ENCODE results near the gene PTPRG. TPM values are rescaled to one million over a fixed set of nuclear protein-coding genes. Genes with fewer than 3 reads are reported as not detected.

PTPRG gene
- total RNA-seq, 4 donors from 2014 or later = 21.1 to 54.2 (median 30.6) TPM

DNA sequence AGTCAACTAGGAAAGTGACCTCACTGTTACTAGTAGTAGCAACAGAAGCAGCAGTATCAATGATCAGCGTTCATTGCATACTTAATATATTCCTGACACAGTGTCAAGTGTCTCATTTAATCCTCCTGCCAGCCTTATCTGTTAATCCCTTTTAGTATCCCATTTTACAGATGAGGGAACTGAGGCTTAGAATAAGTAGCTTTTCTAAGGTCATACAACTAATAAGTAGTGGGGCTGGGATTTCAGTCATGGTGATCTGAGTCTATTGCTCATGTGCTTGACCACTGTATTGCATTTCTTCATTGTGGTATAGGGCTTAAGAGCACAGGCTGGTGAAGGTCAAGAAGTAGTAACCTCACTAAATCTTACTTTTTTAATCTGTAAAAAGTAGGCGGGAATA lies 233.6 kb downstream of the PTPRG start:
- ATAC-seq = no peak
- TF ChIP-seq, protein P1, sequence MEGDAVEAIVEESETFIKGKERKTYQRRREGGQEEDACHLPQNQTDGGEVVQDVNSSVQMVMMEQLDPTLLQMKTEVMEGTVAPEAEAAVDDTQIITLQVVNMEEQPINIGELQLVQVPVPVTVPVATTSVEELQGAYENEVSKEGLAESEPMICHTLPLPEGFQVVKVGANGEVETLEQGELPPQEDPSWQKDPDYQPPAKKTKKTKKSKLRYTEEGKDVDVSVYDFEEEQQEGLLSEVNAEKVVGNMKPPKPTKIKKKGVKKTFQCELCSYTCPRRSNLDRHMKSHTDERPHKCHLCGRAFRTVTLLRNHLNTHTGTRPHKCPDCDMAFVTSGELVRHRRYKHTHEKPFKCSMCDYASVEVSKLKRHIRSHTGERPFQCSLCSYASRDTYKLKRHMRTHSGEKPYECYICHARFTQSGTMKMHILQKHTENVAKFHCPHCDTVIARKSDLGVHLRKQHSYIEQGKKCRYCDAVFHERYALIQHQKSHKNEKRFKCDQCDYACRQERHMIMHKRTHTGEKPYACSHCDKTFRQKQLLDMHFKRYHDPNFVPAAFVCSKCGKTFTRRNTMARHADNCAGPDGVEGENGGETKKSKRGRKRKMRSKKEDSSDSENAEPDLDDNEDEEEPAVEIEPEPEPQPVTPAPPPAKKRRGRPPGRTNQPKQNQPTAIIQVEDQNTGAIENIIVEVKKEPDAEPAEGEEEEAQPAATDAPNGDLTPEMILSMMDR (IDR thresholded peaks at IDR 0.05 in 4 of 5, conservative IDR thresholded peaks at IDR 0.05 in 1 of 5) = no peak
- TF ChIP-seq POLR2A (IDR thresholded peaks at IDR 0.05) = no peak
- Histone ChIP-seq H3K36me3 (no peaks in the 10 kb centered on the region), H3K27me3 (no peaks in the 10 kb centered on the region), H3K9me3 (no peaks in the 10 kb centered on the region), H3K27ac (no peak overlapping the region), H3K4me3 (no peak overlapping the region), H3K4me1 (peaks cover 16 to 33% of the 10 kb centered on the region in 2 donors)
- in situ Hi-C loops (cut with MboI; ENCODE audit: low sequenced_read_pairs in 4 of 4) (no loop called here), intact Hi-C loops (cut with DNase I; ENCODE audit: low total_unique reads) (no loop called here)
- no peak for DNase-seq

DNA sequence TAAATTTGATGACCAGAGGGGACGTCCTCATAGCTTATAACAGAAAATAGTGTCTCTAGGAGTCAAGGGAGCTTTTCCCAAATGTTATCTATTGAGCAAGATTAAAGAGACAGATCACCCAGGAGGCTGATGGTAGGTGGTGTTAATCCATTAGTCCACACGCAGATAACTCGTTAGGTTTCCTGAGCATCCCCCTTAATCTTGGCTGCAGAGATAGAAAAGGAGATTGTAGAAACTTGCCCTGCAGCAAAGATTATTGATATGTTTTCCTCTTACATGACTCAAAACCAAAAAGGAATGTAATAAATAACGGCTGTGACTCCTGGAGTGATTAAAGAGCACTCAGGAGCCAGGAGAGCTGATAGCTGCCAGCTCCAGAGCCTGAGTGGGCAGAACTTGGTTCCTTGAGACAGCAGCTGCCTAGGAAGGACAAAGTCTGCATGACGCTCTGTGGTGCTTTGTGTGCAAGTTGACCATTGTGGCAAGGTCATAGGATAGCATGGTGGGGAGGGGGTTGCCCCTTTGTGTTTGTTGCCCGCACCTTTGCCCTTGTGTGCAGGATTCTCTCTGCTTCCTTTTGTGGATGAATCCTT lies 234.8 kb downstream of the PTPRG start:
- Histone ChIP-seq H3K9me3 (no peaks in the 10 kb centered on the region), H3K4me3 (no peak overlapping the region), H3K27ac (no peak overlapping the region), H3K4me1 (peaks cover 16 to 30% of the 10 kb centered on the region in 2 donors), H3K27me3 (no peaks in the 10 kb centered on the region), H3K36me3 (no peaks in the 10 kb centered on the region)
- intact Hi-C loops (cut with DNase I; ENCODE audit: low total_unique reads) = no loop called here
- DNase-seq = no peak
- in situ Hi-C loops (cut with MboI; ENCODE audit: low sequenced_read_pairs in 4 of 4) = no loop called here
- TF ChIP-seq POLR2A (IDR thresholded peaks at IDR 0.05) = no peak
- TF ChIP-seq, protein P1 (IDR thresholded peaks at IDR 0.05 in 4 of 5, conservative IDR thresholded peaks at IDR 0.05 in 1 of 5) = no peak
- ATAC-seq = no peak

DNA sequence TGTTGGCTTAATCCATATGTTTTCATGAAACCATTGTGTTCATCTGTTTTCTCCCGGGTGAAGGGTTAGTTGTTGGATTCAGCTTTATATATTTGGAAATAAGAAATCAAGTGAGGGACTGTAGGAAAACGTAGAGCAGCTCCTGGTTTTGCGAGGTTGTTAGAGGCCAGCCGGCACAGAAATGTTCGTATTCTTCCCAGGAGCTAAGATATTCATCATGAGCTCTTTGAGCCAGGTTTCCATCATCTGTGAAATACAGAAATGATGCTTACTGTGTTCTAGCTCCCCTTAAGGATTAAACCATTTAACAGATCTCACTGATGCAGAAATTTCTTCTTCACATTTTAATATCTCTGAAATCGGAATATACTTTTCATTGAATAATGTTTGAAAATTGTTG lies 235.5 kb downstream of the PTPRG start:
- no peak overlapping the region for H3K27ac ChIP-seq
- TF ChIP-seq POLR2A (IDR thresholded peaks at IDR 0.05) = no peak
- intact Hi-C loops (cut with DNase I; ENCODE audit: low total_unique reads) (no loop called here), in situ Hi-C loops (cut with MboI; ENCODE audit: low sequenced_read_pairs in 4 of 4) (no loop called here)
- DNase-seq (no peak), ATAC-seq (no peak)
- no peaks in the 10 kb centered on the region for H3K36me3 ChIP-seq
- H3K9me3 ChIP-seq = no peaks in the 10 kb centered on the region
- no peak overlapping the region for H3K4me3 ChIP-seq
- H3K4me1 ChIP-seq = peaks cover 16 to 31% of the 10 kb centered on the region in 2 donors
- no peaks in the 10 kb centered on the region for H3K27me3 ChIP-seq

DNA sequence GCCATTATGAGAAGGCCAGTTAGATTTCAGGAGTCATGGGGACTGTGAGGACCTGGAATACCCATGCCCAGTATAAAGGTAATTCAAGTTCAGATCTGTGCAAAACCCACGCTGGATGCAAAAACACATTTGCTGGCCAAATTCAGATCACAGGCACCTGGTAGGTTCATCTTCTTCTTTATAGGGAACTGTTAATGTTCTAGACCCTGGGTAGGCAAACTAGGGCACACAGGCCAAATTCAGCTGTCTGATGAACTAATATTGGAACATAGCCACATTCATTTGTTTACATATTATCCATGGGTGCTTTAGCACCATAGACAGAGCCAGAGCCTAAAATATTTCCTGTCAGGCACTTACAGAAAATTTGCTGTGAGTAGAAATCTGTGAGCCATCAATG lies 241.4 kb downstream of the PTPRG start:
- Histone ChIP-seq H3K36me3 (no peaks in the 10 kb centered on the region), H3K9me3 (no peaks in the 10 kb centered on the region), H3K27ac (peak overlapping the region in 1 of 4 donors; percentile 39), H3K4me1 (peaks cover 39 to 49% of the 10 kb centered on the region in 2 donors), H3K4me3 (no peak overlapping the region), H3K27me3 (no peaks in the 10 kb centered on the region)
- TF ChIP-seq, protein P1 (IDR thresholded peaks at IDR 0.05 in 4 of 5, conservative IDR thresholded peaks at IDR 0.05 in 1 of 5) = no peak
- no peak for TF ChIP-seq POLR2A (IDR thresholded peaks at IDR 0.05)
- in situ Hi-C loops (cut with MboI; ENCODE audit: low sequenced_read_pairs in 4 of 4) (no loop called here), intact Hi-C loops (cut with DNase I; ENCODE audit: low total_unique reads) (no loop called here)
- DNase-seq (no peak), ATAC-seq (no peak)

DNA sequence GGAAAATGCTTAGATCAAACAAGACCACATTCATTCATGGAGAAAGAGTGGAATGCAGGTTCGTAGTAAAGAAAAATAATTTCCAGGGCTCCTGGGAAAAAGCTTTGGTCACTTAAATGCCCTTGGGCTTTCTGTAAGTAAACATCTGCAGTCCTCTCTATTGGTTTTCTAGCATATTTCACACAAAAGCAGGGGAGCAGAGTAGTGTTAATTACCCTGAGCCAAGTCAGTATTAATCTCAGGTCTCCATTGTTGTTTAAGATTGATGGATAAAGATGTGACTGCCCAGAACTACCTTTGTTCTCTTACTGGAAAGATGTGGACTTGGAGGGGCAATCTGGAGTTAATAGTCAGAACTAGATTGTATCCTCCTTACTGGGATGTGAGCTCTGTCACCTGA lies 242.6 kb downstream of the PTPRG start:
- H3K27ac ChIP-seq = peak overlapping the region in 2 of 4 donors; percentile 39 to 73
- H3K9me3 ChIP-seq = no peaks in the 10 kb centered on the region
- H3K27me3 ChIP-seq = no peaks in the 10 kb centered on the region
- H3K4me1 ChIP-seq = peaks cover 51 to 61% of the 10 kb centered on the region in 2 donors
- no peak for TF ChIP-seq POLR2A (IDR thresholded peaks at IDR 0.05)
- TF ChIP-seq, protein P1 (IDR thresholded peaks at IDR 0.05 in 4 of 5, conservative IDR thresholded peaks at IDR 0.05 in 1 of 5) = no peak
- intact Hi-C loops (cut with DNase I; ENCODE audit: low total_unique reads) = no loop called here
- no peaks in the 10 kb centered on the region for H3K36me3 ChIP-seq
- in situ Hi-C loops (cut with MboI; ENCODE audit: low sequenced_read_pairs in 4 of 4) = no loop called here
- no peak overlapping the region for H3K4me3 ChIP-seq
- ATAC-seq (no peak), DNase-seq (no peak)
